Measurements from ENCODE around the gene SIRT7.
"Not testable (repeated sequence)": the region's sequence is repeated elsewhere in the genome, so short reads cannot be mapped to it uniquely, and the experiment has no call there.

The SIRT7 gene

GRCh38 chr17:81918832-81919545 lies 1.0 kb upstream of the SIRT7 start:
- DNase-seq (ENCODE audit: low read depth) = no peak

- DNase-seq (ENCODE audit: low read depth) = not testable (repeated sequence)
These were observed 325 bp upstream of the SIRT7 start for GRCh38 chr17:81918333-81918669.

- DNase-seq (ENCODE audit: low read depth) = no peak
These were observed 1.6 kb downstream of the SIRT7 start for GRCh38 chr17:81916234-81917001.

- DNase-seq (ENCODE audit: low read depth) = no peak
These were observed 2.6 kb downstream of the SIRT7 start for GRCh38 chr17:81915331-81915730.

- no peak for DNase-seq (ENCODE audit: low read depth)
These were observed 3.7 kb downstream of the SIRT7 start for GRCh38 chr17:81914103-81914850.

- DNase-seq (ENCODE audit: low read depth) = no peak
These were observed 4.4 kb downstream of the SIRT7 start for GRCh38 chr17:81913394-81914102.

- DNase-seq (ENCODE audit: low read depth) = no peak
These were observed 5.3 kb downstream of the SIRT7 start for GRCh38 chr17:81912441-81913309.

- DNase-seq (ENCODE audit: low read depth) = no peak
These were observed 6.0 kb downstream of the SIRT7 start for GRCh38 chr17:81911969-81912368.

- peak; percentile 86 for DNase-seq (ENCODE audit: low read depth)
These were observed 6.6 kb downstream of the SIRT7 start, which contains the start of gene PCYT2 for GRCh38 chr17:81911277-81911961. PCYT2 (minus strand) TSS chr17:81911399; CDS start chr17:81911355, 44 bp downstream.

GRCh38 chr17:81910840-81911276 lies 7.1 kb downstream of the SIRT7 start:
- no peak for DNase-seq (ENCODE audit: low read depth)

- DNase-seq (ENCODE audit: low read depth) = no peak
These were observed 7.8 kb downstream of the SIRT7 start for GRCh38 chr17:81909966-81910839.

GRCh38 chr17:81909231-81909630 lies 8.7 kb downstream of the SIRT7 start:
- DNase-seq (ENCODE audit: low read depth) = no peak

GRCh38 chr17:81908793-81909192 lies 9.2 kb downstream of the SIRT7 start:
- no peak for DNase-seq (ENCODE audit: low read depth)

GRCh38 chr17:81907219-81908145 lies 10.5 kb downstream of the SIRT7 start:
- no peak for DNase-seq (ENCODE audit: low read depth)

GRCh38 chr17:81906476-81907218 lies 11.3 kb downstream of the SIRT7 start:
- DNase-seq (ENCODE audit: low read depth) = no peak

GRCh38 chr17:81905993-81906392 lies 12.0 kb downstream of the SIRT7 start:
- no peak for DNase-seq (ENCODE audit: low read depth)

- DNase-seq (ENCODE audit: low read depth) = no peak
These were observed 12.5 kb downstream of the SIRT7 start for GRCh38 chr17:81905424-81905875.
